GM12878 (cell line): Measurements from ENCODE around the gene ATF3. TPM values are rescaled to one million over a fixed set of nuclear protein-coding genes. Genes with fewer than 3 reads are reported as not detected.

Source experiments
- BACH1 ChIP-seq: fragments of 450-650 bp; IDR thresholded peaks from 2 replicates; pipeline ENCODE4 v1.6.1; 2017; ENCODE audit warnings: mild to moderate bottlenecking, borderline replicate concordance
- CBFB ChIP-seq: IDR thresholded peaks from 2 replicates; pipeline ENCODE4 v1.6.1; 2016; ENCODE audit warnings: antibody characterized with exemption, low read depth
- CBX3 ChIP-seq: fragments of 200-600 bp; sonication (generic); IDR thresholded peaks from 2 replicates; pipeline ENCODE4 v1.6.1; 2016; ENCODE audit warnings: low read depth, borderline replicate concordance
- E2F8 ChIP-seq: fragments of 450-650 bp; IDR thresholded peaks from 2 replicates; pipeline ENCODE4 v1.6.1; 2018; ENCODE audit warnings: mild to moderate bottlenecking, low read depth, moderate library complexity; ENCODE audit not compliant: partially characterized antibody
- FOXK2 ChIP-seq: fragments of 450-650 bp; IDR thresholded peaks from 2 replicates; pipeline ENCODE4 v1.6.1; 2017; ENCODE audit warnings: mild to moderate bottlenecking, moderate library complexity
- FOXM1 ChIP-seq: IDR thresholded peaks from 2 replicates; pipeline ENCODE4 v1.6.1; 2012; ENCODE audit warnings: low read depth, mild to moderate bottlenecking, inconsistent platforms, low read length, moderate library complexity
- IKZF1 ChIP-seq: fragments of 450-650 bp; conservative IDR thresholded peaks from 2 replicates; pipeline ENCODE4 v1.6.1; 2017; ENCODE audit warnings: antibody characterized with exemption, mild to moderate bottlenecking
- KDM1A ChIP-seq: fragments of 200-600 bp; sonication (generic); IDR thresholded peaks from 2 replicates; pipeline ENCODE4 v1.6.1; 2016; ENCODE audit warnings: borderline replicate concordance
- MEF2A ChIP-seq: IDR thresholded peaks from 2 replicates; pipeline ENCODE4 v1.6.1; 2011; ENCODE audit warnings: low read depth, mild to moderate bottlenecking, low read length, moderate library complexity; ENCODE audit not compliant: insufficient read depth
- MXI1 ChIP-seq: fragments of 150-350 bp; IDR thresholded peaks from 2 replicates; pipeline ENCODE4 v1.6.1; 2011; ENCODE audit warnings: low read depth, mild to moderate bottlenecking, inconsistent platforms, low read length, improper control_type of control experiment
- MYB ChIP-seq: fragments of 150-350 bp; IDR thresholded peaks from 2 replicates; pipeline ENCODE4 v1.6.1; 2014; ENCODE audit warnings: mild to moderate bottlenecking, low read depth, low read length, borderline replicate concordance
- NBN ChIP-seq: fragments of 450-650 bp; IDR thresholded peaks from 2 replicates; pipeline ENCODE4 v1.6.1; 2016
- NR2F1 ChIP-seq: fragments of 450-650 bp; conservative IDR thresholded peaks from 2 replicates; pipeline ENCODE4 v1.6.1; 2017; ENCODE audit warnings: mild to moderate bottlenecking
- NRF1 ChIP-seq: conservative IDR thresholded peaks from 2 replicates; pipeline ENCODE4 v1.6.1; 2011; ENCODE audit warnings: mild to moderate bottlenecking, low read depth, low read length, improper control_type of control experiment
- PAX8 ChIP-seq: fragments of 450-650 bp; IDR thresholded peaks from 2 replicates; pipeline ENCODE4 v1.6.1; 2017; ENCODE audit warnings: mild to moderate bottlenecking, moderate library complexity
- RBBP5 ChIP-seq: fragments of 200-600 bp; sonication (generic); conservative IDR thresholded peaks from 2 replicates; pipeline ENCODE4 v1.6.1; 2016
- SP1 ChIP-seq: IDR thresholded peaks from one replicate; pipeline ENCODE4 v1.6.1; 2011; ENCODE audit warnings: low read depth, low read length
- SPI1 ChIP-seq: IDR thresholded peaks from 2 replicates; pipeline ENCODE4 v1.6.1; 2011; ENCODE audit warnings: low read depth, mild to moderate bottlenecking, low read length, moderate library complexity, borderline replicate concordance; ENCODE audit not compliant: insufficient read depth
- SREBF2 ChIP-seq: IDR thresholded peaks from 2 replicates; pipeline ENCODE4 v1.6.1; 2012; ENCODE audit warnings: mild to moderate bottlenecking, low read length
- SUZ12 ChIP-seq: fragments of 200-600 bp; sonication (generic); IDR thresholded peaks from one replicate; pipeline ENCODE4 v1.6.1; 2018; ENCODE audit warnings: antibody characterized with exemption, mild to moderate bottlenecking; ENCODE audit not compliant: unreplicated experiment
- ZNF207 ChIP-seq: fragments of 450-650 bp; IDR thresholded peaks from 2 replicates; pipeline ENCODE4 v1.6.1; 2014; ENCODE audit warnings: antibody characterized with exemption, mild to moderate bottlenecking, borderline replicate concordance
- polyA plus RNA-seq, 11 experiments: library from polyadenylated mRNA; depleted of rRNA in 4 of 11; unstranded in 6 of 11; stranded (reverse) in 5 of 11; fragments of >200 nt; fragmentation: Nextera tagmentation in 4 of 11; fragmentation: Illumina TruSeq in 1 of 11; extraction: Ambion mirVana in 4 of 11; extraction: Trizol in 1 of 11; gene quantifications; 1 replicate in 1 of 11; 2 replicates in 10 of 11; pipeline versions ENCODE4 v1.2.1 to v1.2.3, GENCODE V29; 2011 to 2016; ENCODE audit warnings: inconsistent platforms in 2 of 11, missing spikeins in 2 of 11, low read depth in 1 of 11
- total RNA-seq, 4 experiments: library from RNA; depleted of rRNA in 3 of 4; stranded (reverse); fragments of >200 nt in 3 of 4; fragmentation: Illumina TruSeq in 1 of 4; extraction: Trizol in 1 of 4; gene quantifications; 2 replicates each; pipeline versions ENCODE4 v1.2.1 to v1.2.3, GENCODE V29; 2013 to 2021
- TF ChIP-seq, protein P1 (sequence below): fragments of 450-650 bp; IDR thresholded peaks from 2 replicates; pipeline ENCODE4 v1.6.1; 2017; ENCODE audit warnings: mild to moderate bottlenecking, low read depth, inconsistent platforms; ENCODE audit not compliant: poor library complexity, severe bottlenecking
- TF ChIP-seq, protein P2 (sequence below): fragments of 450-650 bp; conservative IDR thresholded peaks from 2 replicates; pipeline ENCODE4 v1.6.1; 2017; ENCODE audit warnings: mild to moderate bottlenecking, moderate library complexity

Gene ATF3
- total and polyA plus RNA-seq, 10 of the 15 experiments (the other 5 are each of a cell fraction or from before 2014, with no cell fraction given), result 3.0 to 13.9 (median 8.3) TPM

DNA sequence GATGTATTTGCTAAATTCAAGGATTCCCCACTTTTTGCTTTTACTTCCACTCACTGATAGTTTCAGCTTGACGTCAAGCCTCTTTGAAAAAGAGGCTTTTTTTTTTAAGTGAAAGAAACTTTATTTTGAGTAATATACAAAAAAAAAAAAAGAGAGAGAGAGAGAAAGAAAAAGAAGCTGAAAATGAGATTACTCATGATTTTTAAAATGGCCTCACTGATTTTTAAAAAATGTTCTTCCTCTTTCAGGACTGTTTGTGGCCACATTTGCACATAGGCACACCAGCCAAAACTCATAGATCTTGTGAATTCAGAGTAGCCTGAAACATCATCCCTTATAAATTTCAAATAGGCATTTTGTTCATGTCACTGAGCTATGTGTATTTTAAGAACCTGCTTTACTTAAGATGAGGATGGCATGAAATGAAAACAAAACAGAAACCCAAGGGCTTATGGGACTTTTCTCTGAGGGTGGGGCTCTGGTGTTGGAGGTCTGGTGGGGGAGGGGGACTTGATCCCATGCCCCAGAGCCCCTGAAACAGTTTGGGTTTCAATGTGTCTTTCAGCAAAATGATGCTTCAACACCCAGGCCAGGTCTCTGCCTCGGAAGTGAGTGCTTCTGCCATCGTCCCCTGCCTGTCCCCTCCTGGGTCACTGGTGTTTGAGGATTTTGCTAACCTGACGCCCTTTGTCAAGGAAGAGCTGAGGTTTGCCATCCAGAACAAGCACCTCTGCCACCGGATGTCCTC is 6.1 kb downstream of the ATF3 start (continued):
- TF ChIP-seq SP1 (no peak), FOXK2 (no peak), ZNF207 (no peak), NRF1 (no peak), IKZF1 (no peak), MYB (no peak), FOXM1 (0 out of 2 replicates have a peak, but pooled peaks have one; percentile 29), NR2F1 (no peak), E2F8 (no peak), PAX8 (no peak), SPI1 (no peak), CBX3 (no peak), NBN (no peak), KDM1A (no peak), MXI1 (no peak), RBBP5 (no peak), SUZ12 (no peak), MEF2A (peak; percentile 51; the same call in 1 of the 2 replicates), CBFB (no peak), BACH1 (no peak), SREBF2 (no peak)
- TF ChIP-seq, protein P1, sequence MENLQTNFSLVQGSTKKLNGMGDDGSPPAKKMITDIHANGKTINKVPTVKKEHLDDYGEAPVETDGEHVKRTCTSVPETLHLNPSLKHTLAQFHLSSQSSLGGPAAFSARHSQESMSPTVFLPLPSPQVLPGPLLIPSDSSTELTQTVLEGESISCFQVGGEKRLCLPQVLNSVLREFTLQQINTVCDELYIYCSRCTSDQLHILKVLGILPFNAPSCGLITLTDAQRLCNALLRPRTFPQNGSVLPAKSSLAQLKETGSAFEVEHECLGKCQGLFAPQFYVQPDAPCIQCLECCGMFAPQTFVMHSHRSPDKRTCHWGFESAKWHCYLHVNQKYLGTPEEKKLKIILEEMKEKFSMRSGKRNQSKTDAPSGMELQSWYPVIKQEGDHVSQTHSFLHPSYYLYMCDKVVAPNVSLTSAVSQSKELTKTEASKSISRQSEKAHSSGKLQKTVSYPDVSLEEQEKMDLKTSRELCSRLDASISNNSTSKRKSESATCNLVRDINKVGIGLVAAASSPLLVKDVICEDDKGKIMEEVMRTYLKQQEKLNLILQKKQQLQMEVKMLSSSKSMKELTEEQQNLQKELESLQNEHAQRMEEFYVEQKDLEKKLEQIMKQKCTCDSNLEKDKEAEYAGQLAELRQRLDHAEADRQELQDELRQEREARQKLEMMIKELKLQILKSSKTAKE, result no peak
- TF ChIP-seq, protein P2, sequence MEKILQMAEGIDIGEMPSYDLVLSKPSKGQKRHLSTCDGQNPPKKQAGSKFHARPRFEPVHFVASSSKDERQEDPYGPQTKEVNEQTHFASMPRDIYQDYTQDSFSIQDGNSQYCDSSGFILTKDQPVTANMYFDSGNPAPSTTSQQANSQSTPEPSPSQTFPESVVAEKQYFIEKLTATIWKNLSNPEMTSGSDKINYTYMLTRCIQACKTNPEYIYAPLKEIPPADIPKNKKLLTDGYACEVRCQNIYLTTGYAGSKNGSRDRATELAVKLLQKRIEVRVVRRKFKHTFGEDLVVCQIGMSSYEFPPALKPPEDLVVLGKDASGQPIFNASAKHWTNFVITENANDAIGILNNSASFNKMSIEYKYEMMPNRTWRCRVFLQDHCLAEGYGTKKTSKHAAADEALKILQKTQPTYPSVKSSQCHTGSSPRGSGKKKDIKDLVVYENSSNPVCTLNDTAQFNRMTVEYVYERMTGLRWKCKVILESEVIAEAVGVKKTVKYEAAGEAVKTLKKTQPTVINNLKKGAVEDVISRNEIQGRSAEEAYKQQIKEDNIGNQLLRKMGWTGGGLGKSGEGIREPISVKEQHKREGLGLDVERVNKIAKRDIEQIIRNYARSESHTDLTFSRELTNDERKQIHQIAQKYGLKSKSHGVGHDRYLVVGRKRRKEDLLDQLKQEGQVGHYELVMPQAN, result no peak
